NCI-H510A treated with DMSO at 0.1 percent for 48 hours (cell line): ENCODE results near the gene RNF8.
"Not testable (repeated sequence)": the region's sequence is repeated elsewhere in the genome, so short reads cannot be mapped to it uniquely, and the experiment has no call there.

ENCODE experiments used
- DNase-seq: peaks from one replicate; lab custom pipeline; 2025; lab: John Stamatoyannopoulos, UW

RNF8 gene

DNA sequence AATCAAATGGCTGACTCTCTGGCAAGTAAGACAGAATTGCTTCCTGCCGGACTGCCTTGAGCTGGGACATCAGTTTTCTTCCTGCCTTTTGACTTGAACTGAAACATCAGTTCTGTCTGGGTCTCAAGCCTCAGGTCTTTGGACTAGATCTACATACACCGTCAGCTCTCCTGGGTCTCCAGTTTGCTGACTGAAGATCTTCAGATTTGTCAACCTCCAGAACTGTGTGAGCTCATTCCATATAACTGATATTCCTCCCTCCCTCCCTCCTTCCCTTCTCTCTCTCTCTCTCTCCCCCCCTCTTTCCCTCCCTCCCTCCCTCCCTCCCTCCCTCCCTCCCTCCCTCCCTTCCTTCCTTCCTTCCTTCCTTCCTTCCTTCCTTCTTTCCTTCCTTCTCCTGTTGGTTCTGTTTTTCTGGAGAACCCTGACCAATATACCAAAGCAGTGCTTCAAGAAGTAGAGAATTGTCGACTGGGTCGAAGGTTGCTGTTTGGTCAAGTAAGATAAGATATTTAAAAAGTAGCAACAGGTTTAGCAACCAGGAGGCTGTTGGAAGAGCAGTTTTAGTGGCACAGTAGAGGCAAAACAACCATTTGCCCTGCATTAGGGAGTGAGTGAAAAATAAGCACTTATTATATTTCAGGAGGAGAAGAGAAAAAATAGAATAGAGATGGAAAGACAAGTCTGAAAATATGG is 46.2 kb downstream of the RNF8 start:
- DNase-seq: no peak

DNA sequence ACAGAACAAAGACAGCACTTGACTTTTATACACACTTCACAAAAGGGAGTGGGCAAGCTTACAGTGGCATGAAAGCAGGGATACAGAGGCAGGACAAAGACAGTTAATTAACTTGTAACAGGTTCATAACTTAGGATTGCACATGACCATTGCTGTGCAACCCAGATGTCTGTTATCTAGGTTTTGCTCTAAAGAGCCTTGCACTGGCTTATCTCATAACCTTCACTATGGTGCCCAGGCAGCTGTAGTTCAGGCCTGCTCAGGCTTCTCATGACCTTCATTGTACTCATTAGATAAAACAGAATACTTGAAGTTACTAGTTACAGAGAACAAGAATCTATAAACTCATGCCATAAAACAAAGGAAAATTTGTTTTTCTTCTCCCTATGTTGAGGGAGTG is 47.9 kb downstream of the RNF8 start:
- not testable (repeated sequence) for DNase-seq

DNA sequence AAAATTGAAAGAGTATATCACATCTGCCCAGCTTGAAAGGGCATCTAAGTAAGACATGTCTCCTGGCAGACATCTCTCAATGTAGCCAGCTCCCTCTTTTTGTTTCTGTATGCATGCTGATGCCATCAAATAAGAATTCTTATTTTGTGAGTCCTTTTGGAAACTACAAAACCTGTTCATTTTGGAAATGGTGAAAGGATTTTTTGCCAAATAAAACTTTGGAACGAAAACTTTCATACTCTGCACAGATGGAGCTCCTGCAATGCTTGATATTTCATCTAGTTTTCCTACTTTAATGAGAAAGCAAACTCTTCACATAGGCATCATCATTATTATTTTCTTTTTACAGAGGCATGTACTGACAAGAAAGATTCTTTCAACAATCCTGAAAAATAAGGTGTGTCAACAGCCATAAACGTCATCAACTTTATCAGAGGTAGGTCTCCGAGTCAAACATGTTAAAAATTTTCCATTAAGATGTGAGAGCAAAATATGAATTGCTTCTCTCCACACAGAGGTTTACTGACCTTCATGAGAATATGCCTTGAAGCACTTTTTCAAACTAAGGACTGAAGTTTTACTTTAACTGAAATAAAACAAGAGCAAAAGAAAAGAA is 53.1 kb downstream of the RNF8 start:
- DNase-seq: no peak

DNA sequence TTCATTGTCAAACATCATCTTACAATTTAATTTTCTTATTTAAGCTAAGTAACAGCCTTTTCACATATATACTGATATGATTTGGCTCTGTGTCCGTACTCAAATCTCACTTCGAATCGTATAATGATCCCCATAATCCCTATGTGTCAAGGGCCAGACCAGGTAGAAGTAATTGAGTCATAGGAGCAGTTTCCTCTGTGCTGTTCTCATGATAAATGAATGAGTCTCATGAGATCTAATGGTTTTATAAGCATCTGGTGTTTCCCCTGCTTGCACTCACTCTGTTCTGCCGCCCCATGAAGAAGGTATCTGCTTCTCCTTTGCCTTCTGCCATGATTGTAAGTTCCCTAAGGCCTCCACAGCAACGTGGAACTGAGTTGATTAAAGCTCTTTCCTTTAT is 54.2 kb downstream of the RNF8 start:
- no peak for DNase-seq

DNA sequence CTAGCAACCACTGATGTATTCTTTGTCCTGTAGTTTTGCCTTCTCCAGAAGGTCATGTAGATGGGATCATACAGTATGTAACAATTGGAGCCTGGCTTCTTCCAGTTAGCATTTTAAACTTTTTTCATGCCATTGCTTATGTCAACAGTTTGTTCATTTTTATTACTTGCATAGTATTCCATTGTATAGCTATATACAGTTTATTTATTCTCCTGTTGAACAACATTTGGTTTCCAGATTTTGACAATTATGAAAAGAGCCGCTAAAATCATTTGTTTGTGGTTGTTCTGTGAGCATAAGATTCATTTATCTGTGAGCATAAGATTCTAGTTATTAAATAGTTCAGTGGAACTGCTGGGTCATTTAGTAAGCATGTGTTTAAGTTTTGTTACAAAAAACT is 55.7 kb downstream of the RNF8 start:
- DNase-seq: no peak

DNA sequence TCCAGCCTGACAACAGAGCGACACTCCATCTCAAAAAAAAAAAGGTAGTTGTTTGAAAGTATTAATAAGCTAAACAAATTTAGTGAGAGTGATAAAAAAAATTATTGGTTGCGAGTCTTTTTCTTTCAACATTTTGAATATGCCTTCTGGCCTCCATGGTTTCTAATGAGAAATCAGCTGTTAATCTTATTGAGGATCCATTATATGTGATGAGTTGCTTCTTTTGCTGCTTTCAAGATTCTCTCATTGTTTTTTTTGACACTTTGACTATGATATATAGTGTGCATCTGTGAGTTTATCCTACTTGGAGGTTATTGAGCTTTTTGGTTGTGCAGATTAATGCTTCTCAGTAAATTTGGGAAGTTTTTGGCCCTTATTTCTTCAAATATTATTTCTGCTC is 63.6 kb downstream of the RNF8 start:
- DNase-seq: no peak

DNA sequence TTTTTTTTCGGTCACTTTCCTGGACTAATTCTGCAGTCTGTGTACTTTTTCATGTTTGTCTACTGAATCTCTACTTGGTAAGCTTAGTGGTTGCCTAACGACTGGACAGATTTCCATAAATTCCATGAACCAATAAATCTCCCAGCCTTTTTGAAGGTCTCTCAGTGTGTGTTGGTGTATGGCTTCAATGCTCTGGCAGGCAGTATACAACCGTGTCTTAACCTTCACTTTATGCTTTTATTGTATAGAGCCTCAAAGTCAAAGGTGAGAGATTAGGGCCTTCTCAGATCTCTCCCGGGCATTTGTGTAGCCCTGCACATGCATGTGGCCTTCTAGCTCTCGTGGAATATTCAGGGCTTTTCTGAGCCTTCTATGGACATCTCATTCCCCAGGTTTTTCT is 64.9 kb downstream of the RNF8 start:
- no peak for DNase-seq

DNA sequence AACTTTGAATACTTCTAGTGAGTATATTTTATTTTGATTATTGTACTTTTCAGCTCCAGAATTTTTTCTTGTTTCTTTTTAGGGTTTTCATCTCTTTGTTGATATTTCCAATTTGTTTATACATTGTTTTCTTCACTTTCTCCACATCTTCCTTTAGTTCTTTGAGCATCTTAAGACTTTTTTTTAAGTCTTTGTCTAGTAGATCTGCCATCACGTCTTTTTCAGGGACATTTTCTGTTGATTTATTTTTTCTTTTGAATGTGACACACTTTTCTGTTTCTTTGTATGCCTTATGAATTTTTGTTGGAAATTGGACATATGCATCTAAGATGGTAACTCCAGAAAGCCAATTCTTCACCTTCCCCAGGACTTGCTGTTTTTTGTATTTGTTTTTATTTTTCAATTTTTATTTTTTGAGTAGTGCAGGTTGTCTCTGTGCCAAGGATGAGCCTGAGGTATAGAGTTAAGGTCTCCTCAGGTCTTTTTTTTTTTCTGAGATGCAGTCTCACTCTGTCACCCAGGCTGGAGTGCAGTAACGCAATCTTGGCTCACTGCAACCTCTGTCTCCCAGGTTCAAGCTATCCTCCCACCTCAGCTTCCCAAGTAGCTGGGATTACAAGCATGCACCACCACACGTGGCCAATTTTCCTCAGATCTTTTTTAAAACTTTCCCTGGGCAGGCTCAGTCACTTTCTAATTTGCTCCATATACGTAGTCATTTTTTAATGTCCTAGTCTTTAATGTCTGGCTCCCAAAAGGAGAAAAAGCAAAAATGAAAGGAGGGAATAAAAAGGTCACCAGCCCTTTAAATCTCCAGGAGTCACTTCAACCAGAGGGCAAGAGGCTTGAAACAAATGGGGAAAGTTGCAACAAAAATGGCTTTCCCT is 72.5 kb downstream of the RNF8 start:
- no peak for DNase-seq

DNA sequence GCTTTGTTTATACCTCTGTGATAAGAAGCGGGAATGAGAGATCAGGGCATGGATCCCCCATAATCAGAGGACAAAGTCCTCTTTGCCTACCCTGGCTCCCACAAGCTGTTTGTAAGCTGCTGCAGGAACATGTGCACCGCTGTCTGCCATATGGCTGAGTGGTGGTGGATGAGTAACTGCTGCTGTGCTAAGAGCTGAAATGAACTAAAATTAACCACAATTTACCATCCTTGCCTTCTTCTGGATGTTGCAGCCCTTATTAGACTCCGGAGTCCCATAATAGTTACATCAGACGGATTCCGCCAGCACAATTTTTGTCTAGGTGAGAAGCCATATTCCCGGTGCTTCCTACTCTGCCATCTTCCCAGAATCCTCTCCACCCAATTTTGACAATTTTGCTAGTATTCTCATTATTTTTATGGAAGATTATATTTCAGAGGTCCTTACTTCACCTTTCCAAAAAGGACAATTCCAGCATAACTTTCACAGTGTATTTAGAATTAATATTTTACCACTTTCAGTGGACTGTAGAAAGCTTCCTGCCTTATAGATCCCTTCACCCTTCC is 73.2 kb downstream of the RNF8 start:
- DNase-seq: no peak

DNA sequence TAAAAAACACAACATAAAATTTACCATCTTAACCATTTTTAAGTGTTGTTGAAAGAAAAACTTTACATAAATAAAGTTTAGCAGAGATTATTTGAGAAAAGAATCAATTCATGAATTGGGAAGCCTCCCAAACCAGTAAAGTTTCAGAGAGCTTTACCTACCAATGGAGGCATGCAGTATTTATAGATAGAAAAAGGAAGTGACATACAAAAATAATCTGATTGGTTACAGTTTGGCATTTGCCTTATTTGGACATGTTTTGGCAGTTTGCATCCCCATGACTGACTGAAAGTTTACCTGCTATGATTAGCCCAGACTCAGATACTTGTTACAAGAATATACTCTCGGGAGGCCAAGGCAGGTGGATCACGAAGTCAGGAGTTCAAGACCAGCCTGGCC is 75.6 kb downstream of the RNF8 start:
- DNase-seq: no peak

DNA sequence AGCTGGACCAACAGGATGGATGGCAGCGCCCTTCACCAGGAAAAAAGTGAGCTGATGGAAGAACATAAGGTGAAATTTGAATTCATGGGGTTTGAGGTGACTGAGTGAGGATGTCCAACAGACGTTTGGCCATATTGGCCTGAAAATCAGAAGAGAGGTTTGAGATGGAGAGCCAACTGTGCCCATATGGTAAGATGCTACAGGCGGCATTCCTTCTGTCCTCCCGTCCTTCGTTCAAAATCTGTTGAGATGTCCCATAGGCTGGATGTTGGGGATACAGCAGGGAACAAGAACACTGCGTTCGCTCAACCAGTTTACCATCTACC is 78.8 kb downstream of the RNF8 start:
- DNase-seq: no peak

DNA sequence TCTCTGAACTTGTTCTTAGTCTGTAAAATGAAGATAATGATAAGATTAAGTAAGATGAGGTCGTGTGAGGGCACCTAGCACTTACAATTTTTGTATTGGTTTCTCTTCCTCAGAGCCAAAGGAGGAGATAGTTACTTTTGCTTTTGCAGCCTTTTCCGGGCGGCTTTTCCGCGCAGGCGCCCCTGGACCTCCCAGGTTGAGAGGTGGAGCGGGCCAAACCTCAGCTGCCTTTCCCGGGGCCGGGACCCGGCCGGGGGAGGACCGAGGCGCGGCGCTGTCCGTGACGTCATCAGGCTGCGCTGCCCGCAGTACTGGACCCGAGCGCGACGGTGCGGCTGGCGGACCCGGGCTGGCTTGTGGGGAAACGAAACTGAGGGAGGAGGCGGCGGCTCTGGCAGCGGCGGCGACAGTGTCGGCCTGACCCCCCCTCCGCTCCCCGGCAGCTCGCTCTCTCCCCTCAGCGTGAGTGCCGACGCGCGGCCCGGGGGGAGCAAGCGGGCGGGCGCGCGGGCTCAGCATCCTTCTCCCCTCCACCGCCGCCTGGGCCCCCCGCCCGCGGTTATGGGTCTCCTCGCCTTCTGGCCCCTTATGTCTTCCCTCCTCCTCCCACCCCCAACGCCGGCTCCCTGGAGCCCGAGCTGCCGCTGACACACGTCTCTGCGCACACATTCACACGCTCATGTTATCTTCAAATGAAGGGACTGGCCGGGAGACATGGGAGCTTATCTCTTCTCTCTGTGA is 79.3 kb downstream of the RNF8 start, which contains the start of gene CMTR1:
TSS of gene CMTR1 (plus strand) at position 306 of the 741 bp plus-strand sequence. CDS start 2,409 bp downstream, outside the sequence.
- DNase-seq: peak; percentile 90

DNA sequence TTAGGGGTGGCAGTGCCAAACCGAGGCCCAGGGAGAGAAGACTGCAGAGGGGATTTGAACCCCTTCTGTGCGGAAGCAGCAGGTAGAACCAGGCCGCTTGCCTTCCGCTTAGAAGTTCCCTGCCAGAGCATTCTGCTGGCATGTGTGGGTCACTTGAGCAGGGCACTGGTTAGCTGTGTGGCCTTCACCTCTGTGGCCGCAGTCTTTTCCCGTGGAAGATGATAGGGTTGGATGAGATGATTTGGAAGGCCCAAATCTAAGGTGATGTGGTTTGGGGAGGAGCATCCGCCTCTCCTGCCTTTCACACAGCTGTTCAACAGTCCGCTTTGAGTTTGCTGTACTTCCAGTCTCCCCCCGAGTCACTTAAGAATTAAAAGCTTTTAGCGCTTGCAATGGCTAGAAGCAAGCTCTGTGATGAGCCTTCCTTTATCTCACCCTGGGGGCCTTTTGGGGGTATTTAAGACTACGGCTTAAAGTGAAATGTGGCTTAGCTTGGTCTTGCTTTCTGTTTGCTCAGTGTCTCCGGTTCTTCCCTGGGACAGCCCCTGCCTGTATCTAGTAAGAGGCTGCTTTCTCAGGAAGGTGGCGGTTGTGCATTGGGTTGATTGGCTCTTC is 80.0 kb downstream of the RNF8 start:
- DNase-seq: peak; percentile 40

DNA sequence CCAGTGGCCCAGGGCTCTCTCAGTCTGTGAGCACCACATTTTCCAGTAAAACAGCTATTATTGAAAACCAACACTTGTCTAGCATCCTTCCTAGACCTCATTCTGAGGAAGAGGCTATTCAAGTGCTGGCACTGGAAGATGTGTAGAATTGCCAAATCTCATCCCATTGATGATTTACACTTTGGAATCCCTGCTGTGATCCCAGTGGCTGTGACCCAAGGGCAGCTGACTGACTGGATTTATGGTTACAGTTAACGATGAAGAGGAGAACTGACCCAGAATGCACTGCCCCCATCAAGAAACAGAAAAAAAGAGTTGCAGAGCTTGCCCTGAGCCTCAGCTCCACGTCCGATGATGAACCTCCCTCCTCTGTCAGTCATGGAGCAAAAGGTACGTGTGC is 81.6 kb downstream of the RNF8 start:
- DNase-seq: no peak

DNA sequence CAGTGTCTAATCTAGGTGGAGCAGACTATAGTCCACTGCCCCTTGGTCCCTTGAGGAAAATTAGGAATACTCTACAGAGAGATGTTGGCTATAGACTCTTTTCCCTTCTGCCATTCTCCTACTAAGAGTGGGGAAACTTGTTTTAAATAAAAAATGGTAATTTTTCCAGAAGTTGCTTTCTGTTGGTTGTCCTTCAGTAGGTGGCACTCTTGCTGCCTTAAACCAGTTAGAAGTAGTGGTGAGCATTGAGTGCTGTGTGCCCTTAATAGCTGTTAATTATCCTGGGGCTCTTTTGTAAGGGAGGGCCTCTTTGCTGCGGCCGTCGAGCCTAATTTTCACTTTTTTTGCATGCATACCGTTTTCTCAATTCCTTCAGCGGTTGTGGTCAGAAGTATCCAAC is 82.0 kb downstream of the RNF8 start:
- DNase-seq: no peak

DNA sequence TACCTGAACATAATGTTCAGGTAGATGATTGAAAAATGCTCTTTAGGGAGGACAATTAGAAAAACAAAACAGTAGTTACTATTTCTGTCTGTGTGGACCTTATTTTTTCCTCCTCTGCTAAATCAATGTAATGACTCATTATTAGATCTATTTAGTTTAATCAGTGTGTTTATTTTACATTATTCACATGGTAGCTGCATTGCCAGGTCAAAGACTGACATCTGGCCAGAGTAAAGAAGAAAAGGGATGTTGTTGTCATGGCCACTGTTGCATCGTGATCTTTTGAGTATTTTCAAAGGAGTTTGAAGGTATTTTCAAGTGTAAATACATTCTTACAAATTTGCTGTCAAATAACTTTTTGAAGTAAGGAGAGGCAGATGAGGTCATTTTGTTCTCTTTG is 85.1 kb downstream of the RNF8 start:
- DNase-seq: no peak

DNA sequence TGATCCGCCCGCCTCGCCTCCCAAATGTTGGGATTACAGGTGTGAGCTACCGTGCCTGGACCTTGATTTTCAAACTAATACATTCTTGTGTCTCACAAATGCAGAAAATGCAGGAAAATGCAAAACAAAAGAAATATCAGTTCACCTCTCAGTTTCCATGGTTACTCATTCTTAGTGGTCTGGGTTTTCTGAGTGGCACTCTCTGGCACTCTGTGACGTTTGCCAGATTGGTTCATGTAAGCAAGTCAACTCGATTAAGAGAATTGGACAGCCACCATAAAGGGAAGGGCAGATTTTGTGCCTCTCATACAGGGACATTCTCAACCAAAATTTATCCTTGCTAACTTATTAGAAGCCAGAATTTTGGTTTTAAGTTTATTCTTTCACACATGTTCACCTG is 87.9 kb downstream of the RNF8 start:
- DNase-seq: no peak

DNA sequence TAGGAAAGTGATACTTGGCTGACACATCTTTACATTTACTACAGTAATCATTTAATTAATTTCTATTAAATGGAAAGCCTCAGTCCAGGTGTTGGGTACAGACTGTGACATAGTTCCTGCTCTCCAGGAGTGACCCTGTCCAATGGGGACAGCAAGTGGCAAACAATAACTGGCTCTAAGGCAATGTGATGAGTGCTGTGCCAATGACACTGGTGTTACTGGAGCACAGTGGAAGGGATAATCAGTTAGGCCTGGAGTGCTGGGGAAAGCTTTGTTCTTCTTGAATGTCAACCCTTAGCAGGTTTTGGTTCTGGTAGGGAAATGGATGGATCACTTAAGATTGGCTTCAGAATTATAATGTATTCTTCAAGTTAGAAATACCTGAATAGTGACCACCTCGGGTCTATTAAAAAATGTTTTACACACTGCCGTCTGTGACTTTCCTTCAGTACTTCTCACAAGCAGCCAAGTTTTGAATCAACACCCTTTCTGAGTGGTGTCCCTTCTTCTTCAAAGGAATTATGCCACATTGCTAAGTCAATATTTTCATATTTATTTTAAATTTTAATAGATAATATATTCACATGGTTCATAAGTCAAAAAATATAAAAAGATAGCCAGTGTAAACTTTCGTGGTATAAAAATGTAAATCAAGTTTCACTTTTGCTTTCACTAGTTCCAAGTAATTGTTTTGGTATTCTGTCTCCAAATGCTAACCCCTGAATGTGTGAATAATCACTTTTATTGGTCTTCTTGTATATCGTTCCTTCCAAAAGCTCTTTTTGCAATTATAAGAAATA is 88.8 kb downstream of the RNF8 start:
- no peak for DNase-seq

DNA sequence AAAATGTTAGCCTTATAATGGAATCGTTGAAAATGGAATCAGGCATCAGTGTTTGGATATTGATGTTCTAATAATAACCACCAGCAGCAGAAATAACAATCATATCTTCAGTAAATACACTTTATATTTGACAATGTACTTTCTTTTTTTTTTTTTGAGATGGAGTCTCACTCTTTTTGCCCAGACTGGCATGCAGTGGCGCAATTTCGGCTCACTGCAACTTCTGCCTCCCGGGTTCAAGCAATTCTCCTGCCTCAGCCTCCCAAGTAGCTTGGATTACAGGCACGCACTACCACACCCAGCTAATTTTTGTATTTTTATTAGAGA is 89.4 kb downstream of the RNF8 start:
- not testable (repeated sequence) for DNase-seq
